Measurements from ENCODE around the gene CCDC191. TPM values are rescaled to one million over a fixed set of nuclear protein-coding genes. Genes with fewer than 3 reads are reported as not detected.

CCDC191 gene
- total RNA-seq, 1 donor from 2014 or later: 3.6 TPM

- intact Hi-C loops (cut with micrococcal nuclease): no loop called here
Measured at GRCh38 chr3:114060906-114061655, 4.8 kb upstream of the CCDC191 start.

GRCh38 chr3:114058646-114059045, 2.3 kb upstream of the CCDC191 start:
- intact Hi-C loops (cut with micrococcal nuclease): loop anchor here (10.0 kb wide), 2 partner anchors 686 to 1384 kb away; no protein-coding TSS in a partner anchor

- intact Hi-C loops (cut with micrococcal nuclease): loop anchor here (2.0 to 10.0 kb wide), 4 partner anchors 542 to 1382 kb away; partner anchors contain the start of gene SPICE1
Measured at GRCh38 chr3:114057011-114057347, 653 bp upstream of the CCDC191 start.

- intact Hi-C loops (cut with micrococcal nuclease): loop anchor here (10.0 kb wide), 2 partner anchors 693 to 1377 kb away; no protein-coding TSS in a partner anchor
Measured at GRCh38 chr3:114052216-114052615, 4.1 kb downstream of the CCDC191 start.

- intact Hi-C loops (cut with micrococcal nuclease): no loop called here
Measured at GRCh38 chr3:114043205-114043604, 13.1 kb downstream of the CCDC191 start.

GRCh38 chr3:114035896-114036295, 20.4 kb downstream of the CCDC191 start:
- intact Hi-C loops (cut with micrococcal nuclease): no loop called here

GRCh38 chr3:114034787-114035545, 21.4 kb downstream of the CCDC191 start:
- intact Hi-C loops (cut with micrococcal nuclease): no loop called here

- intact Hi-C loops (cut with micrococcal nuclease): no loop called here
Measured at GRCh38 chr3:114034211-114034610, 22.1 kb downstream of the CCDC191 start.

- intact Hi-C loops (cut with micrococcal nuclease): no loop called here
Measured at GRCh38 chr3:114033721-114034120, 22.6 kb downstream of the CCDC191 start.

- intact Hi-C loops (cut with micrococcal nuclease): no loop called here
Measured at GRCh38 chr3:114026331-114026730, 30.0 kb downstream of the CCDC191 start.

GRCh38 chr3:114025451-114025850, 30.9 kb downstream of the CCDC191 start:
- intact Hi-C loops (cut with micrococcal nuclease): no loop called here

- intact Hi-C loops (cut with micrococcal nuclease): no loop called here
Measured at GRCh38 chr3:114022145-114022802, 34.1 kb downstream of the CCDC191 start.

GRCh38 chr3:114020907-114021306, 35.4 kb downstream of the CCDC191 start:
- intact Hi-C loops (cut with micrococcal nuclease): no loop called here

GRCh38 chr3:114019486-114019885, 36.8 kb downstream of the CCDC191 start:
- intact Hi-C loops (cut with micrococcal nuclease): no loop called here

- intact Hi-C loops (cut with micrococcal nuclease): no loop called here
Measured at GRCh38 chr3:114014211-114014610, 42.1 kb downstream of the CCDC191 start.

GRCh38 chr3:114011059-114011797, 45.1 kb downstream of the CCDC191 start:
- intact Hi-C loops (cut with micrococcal nuclease): no loop called here

GRCh38 chr3:114005481-114005880, 50.8 kb downstream of the CCDC191 start:
- intact Hi-C loops (cut with micrococcal nuclease): no loop called here

GRCh38 chr3:113985541-113985940, 70.8 kb downstream of the CCDC191 start:
- intact Hi-C loops (cut with micrococcal nuclease): no loop called here

- intact Hi-C loops (cut with micrococcal nuclease): no loop called here
Measured at GRCh38 chr3:113983544-113983943, 72.8 kb downstream of the CCDC191 start.

- intact Hi-C loops (cut with micrococcal nuclease): no loop called here
Measured at GRCh38 chr3:113981803-113982202, 74.5 kb downstream of the CCDC191 start.

GRCh38 chr3:113979916-113980315, 76.4 kb downstream of the CCDC191 start:
- intact Hi-C loops (cut with micrococcal nuclease): no loop called here
